AG04450 (cell line): ENCODE data around the gene ITGAD. TPM values are rescaled to one million over a fixed set of nuclear protein-coding genes. Genes with fewer than 3 reads are reported as not detected.

Experiments used
- CTCF ChIA-PET: fragments of 300-600, 350-600 bp; formaldehyde crosslinking; extraction: SDS; loops from one replicate; lab custom pipeline; 2022; ENCODE audit warnings: antibody characterized with exemption, inconsistent platforms; lab: Charles Lee
- POLR2A ChIA-PET: fragments of 350-600 bp; formaldehyde crosslinking; extraction: SDS; loops from one replicate; lab custom pipeline; 2021; ENCODE audit warnings: antibody characterized with exemption, inconsistent platforms; lab: Yijun Ruan, JAX
- DNase-seq: peaks from one replicate; pipeline ENCODE4 v3.0.0-alpha.2; 2011; ENCODE audit warnings: low read depth, low spot score
- H3K27ac ChIP-seq: one replicate; pipeline ENCODE4 v1.5.1; 2012; ENCODE audit warnings: low read depth, low read length, control low read depth
- H3K27me3 ChIP-seq: one replicate; pipeline ENCODE4 v1.6.0; 2012; ENCODE audit warnings: low read length; ENCODE audit not compliant: control insufficient read depth, insufficient read depth
- H3K4me3 ChIP-seq: 2 replicates; pipeline ENCODE4 v1.5.1; 2011; ENCODE audit warnings: mild to moderate bottlenecking, low read depth, low read length, control low read depth
- H3K9me3 ChIP-seq: 2 replicates; pipeline ENCODE4 v1.5.1; 2012; ENCODE audit warnings: low read length; ENCODE audit not compliant: control insufficient read depth, insufficient read depth
- CTCF ChIP-seq: IDR thresholded peaks from 2 replicates; pipeline ENCODE4 v1.5.1; 2011; ENCODE audit warnings: low read depth, low read length, control low read depth, inconsistent platforms
- polyA plus RNA-seq: library from polyadenylated mRNA; depleted of rRNA; stranded (reverse); fragments of >200 nt; gene quantifications from 2 replicates; pipeline ENCODE4 v1.2.3, GENCODE V29; 2011

ITGAD gene
- polyA plus RNA-seq, 1 experiment, result not detected

- CTCF ChIA-PET, result no interaction called here
- no peak overlapping the region for H3K27ac ChIP-seq
- POLR2A ChIA-PET, result no interaction called here
- H3K27me3 ChIP-seq, result peaks cover 2% of the 10 kb centered on the region
- TF ChIP-seq CTCF, result no peak
- no peak for DNase-seq
- no peak overlapping the region for H3K4me3 ChIP-seq
- H3K9me3 ChIP-seq, result no peaks in the 10 kb centered on the region; the same call in 1 of the 2 replicates
Measured at GRCh38 chr16:31355431-31356100, 37.6 kb upstream of the ITGAD start.

DNA sequence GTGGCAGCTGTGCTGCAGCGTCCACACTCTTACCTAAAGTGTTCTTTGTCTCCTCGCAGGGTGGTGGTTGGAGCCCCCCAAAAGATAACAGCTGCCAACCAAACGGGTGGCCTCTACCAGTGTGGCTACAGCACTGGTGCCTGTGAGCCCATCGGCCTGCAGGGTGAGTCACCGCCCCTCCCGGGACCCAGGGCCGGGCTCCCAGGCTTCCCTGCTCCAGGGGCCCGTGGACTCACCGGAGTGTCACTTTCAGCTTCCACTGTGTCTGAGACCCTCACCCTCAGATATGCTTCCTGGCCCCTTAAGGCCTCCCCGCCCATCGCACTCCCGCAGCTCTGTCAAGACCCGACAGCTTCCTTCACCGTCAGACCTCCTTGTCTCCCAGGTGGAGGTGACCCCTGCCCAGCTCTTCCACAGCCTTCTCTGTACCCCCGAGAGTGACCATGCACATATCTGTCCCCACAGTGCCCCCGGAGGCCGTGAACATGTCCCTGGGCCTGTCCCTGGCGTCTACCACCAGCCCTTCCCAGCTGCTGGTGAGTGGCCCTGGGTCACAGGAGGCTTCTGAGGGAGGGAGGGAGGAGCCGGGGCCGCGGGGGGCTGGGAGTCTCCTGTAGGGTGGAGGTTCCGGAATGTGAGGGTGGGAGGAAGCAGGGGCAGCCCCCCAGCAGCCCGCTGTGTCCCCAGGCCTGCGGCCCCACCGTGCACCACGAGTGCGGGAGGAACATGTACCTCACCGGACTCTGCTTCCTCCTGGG is 36.4 kb upstream of the ITGAD start:
- Histone ChIP-seq H3K27ac (no peak overlapping the region), H3K4me3 (no peak overlapping the region), H3K27me3 (peaks cover 2% of the 10 kb centered on the region), H3K9me3 (no peaks in the 10 kb centered on the region; the same call in 1 of the 2 replicates)
- no peak for TF ChIP-seq CTCF
- ChIA-PET POLR2A (no interaction called here), CTCF (no interaction called here)
- DNase-seq, result no peak

DNA sequence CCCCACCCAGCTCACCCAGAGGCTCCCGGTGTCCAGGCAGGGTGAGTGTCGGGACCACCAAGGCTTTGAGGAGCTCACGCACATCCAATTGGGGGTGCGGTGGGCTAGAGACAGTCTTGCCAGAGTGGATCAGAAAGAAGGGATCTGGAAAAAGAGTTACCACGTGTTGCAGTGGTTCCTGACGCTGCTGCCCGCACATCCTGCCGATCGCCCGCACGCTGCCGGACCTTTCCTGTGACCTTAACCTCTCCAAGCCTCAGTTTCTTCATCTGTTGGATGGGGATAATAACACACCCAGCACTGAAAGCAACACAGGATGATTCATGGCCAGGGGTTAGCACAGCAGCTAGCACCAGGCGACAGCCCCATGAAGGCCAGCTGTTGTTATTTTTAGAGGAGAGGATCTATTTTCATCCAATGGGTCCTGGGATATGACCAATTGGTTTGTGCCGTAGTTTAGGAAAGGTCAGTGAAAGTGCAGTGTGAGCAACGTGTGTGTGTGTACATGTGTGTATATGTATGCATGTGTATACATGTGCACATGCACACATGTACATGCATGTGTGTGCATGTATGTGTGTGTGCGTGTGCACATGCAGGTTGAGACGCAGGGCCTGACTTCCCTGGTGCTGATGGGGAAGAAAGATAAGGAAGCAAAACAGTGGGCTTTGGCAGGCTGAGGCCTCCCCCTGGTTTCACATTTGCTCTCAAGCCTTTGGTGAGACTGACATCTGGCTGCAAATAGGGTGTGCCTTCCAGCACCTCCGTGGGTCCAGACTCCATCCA is 35.6 kb upstream of the ITGAD start:
- peaks cover 2% of the 10 kb centered on the region for H3K27me3 ChIP-seq
- DNase-seq, result no peak
- ChIA-PET CTCF (no interaction called here), POLR2A (no interaction called here)
- no peaks in the 10 kb centered on the region; the same call in 1 of the 2 replicates for H3K9me3 ChIP-seq
- H3K27ac ChIP-seq, result no peak overlapping the region
- H3K4me3 ChIP-seq, result no peak overlapping the region
- no peak for TF ChIP-seq CTCF

- CTCF ChIA-PET, result no interaction called here
- H3K4me3 ChIP-seq, result no peak overlapping the region
- H3K9me3 ChIP-seq, result no peaks in the 10 kb centered on the region
- POLR2A ChIA-PET, result no interaction called here
- DNase-seq, result no peak
- no peak overlapping the region for H3K27ac ChIP-seq
- no peak for TF ChIP-seq CTCF
- peaks cover 4% of the 10 kb centered on the region for H3K27me3 ChIP-seq
Measured at GRCh38 chr16:31360251-31360650, 32.9 kb upstream of the ITGAD start.
